ENCODE measurements around the gene GALNT9.

- no peak for TF ChIP-seq CTCF (conservative IDR thresholded peaks at IDR 0.05; ENCODE audit: low read depth, low read length)
- TF ChIP-seq EZH2 (IDR thresholded peaks at IDR 0.05; ENCODE audit: low read length, unreplicated experiment) = no peak
Measured at GRCh38 chr12:132290203-132290540, 39.2 kb downstream of the GALNT9 start.
